Measurements from ENCODE around the gene SPATS2.

The SPATS2 gene

DNA sequence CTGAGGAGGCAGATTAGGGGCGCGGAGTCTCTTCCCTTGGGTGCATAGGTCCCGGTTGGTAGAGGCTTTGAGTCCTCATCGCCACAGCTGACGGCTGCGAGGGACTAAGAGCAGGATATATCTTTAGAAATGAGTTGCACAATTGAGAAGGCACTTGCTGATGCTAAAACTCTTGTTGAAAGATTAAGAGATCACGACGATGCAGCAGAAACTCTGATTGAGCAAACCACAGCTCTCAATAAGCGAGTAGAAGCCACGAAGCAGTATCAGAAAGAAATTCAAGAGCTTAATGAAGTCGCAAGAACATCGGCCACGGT is 22.1 kb downstream of the SPATS2 start:
- no peak for TF ChIP-seq TAF1 (IDR thresholded peaks at IDR 0.05; ENCODE audit: borderline replicate concordance, insufficient read depth, low read length)
- TF ChIP-seq FOXP2 (optimal IDR thresholded peaks at IDR 0.05; ENCODE audit: borderline replicate concordance, extremely low read depth, extremely low read length, insufficient read depth) = no peak
- TF ChIP-seq POLR2AphosphoS5 (IDR thresholded peaks at IDR 0.05; ENCODE audit: low read depth, low read length) = no peak
- TF ChIP-seq SIN3A (IDR thresholded peaks at IDR 0.05; ENCODE audit: borderline replicate concordance, insufficient read depth, low read length) = no peak
- TF ChIP-seq, protein P1, sequence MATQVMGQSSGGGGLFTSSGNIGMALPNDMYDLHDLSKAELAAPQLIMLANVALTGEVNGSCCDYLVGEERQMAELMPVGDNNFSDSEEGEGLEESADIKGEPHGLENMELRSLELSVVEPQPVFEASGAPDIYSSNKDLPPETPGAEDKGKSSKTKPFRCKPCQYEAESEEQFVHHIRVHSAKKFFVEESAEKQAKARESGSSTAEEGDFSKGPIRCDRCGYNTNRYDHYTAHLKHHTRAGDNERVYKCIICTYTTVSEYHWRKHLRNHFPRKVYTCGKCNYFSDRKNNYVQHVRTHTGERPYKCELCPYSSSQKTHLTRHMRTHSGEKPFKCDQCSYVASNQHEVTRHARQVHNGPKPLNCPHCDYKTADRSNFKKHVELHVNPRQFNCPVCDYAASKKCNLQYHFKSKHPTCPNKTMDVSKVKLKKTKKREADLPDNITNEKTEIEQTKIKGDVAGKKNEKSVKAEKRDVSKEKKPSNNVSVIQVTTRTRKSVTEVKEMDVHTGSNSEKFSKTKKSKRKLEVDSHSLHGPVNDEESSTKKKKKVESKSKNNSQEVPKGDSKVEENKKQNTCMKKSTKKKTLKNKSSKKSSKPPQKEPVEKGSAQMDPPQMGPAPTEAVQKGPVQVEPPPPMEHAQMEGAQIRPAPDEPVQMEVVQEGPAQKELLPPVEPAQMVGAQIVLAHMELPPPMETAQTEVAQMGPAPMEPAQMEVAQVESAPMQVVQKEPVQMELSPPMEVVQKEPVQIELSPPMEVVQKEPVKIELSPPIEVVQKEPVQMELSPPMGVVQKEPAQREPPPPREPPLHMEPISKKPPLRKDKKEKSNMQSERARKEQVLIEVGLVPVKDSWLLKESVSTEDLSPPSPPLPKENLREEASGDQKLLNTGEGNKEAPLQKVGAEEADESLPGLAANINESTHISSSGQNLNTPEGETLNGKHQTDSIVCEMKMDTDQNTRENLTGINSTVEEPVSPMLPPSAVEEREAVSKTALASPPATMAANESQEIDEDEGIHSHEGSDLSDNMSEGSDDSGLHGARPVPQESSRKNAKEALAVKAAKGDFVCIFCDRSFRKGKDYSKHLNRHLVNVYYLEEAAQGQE (IDR thresholded peaks at IDR 0.05; ENCODE audit: insufficient read depth in 1 of 2, low read depth in 2 of 2, low read length in 2 of 2) = no peak

DNA sequence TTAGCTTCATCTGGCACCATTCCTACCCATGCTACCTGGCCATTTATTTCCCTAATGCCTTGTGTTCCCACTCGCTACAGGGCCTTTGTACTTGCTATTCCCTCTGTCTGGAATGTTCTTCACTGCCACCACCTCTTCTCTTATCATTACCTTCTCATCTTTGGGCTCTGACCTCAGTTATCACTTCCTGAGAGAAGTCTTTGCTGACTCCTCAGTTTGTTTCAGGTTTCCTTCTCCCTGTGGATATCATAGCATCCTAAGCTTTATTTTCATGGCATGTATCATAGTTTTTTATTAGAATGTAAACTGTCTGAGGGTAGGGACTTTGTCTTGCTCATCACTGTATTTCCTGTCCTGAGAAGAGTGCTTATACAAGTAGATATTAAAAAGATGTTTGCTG is 29.7 kb downstream of the SPATS2 start:
- TF ChIP-seq SIN3A (IDR thresholded peaks at IDR 0.05; ENCODE audit: borderline replicate concordance, insufficient read depth, low read length) = no peak
- TF ChIP-seq TAF1 (IDR thresholded peaks at IDR 0.05; ENCODE audit: borderline replicate concordance, insufficient read depth, low read length) = no peak
- TF ChIP-seq POLR2AphosphoS5 (IDR thresholded peaks at IDR 0.05; ENCODE audit: low read depth, low read length) = no peak
- TF ChIP-seq, protein P1 (IDR thresholded peaks at IDR 0.05; ENCODE audit: insufficient read depth in 1 of 2, low read depth in 2 of 2, low read length in 2 of 2) = no peak
- no peak for TF ChIP-seq FOXP2 (optimal IDR thresholded peaks at IDR 0.05; ENCODE audit: borderline replicate concordance, extremely low read depth, extremely low read length, insufficient read depth)

DNA sequence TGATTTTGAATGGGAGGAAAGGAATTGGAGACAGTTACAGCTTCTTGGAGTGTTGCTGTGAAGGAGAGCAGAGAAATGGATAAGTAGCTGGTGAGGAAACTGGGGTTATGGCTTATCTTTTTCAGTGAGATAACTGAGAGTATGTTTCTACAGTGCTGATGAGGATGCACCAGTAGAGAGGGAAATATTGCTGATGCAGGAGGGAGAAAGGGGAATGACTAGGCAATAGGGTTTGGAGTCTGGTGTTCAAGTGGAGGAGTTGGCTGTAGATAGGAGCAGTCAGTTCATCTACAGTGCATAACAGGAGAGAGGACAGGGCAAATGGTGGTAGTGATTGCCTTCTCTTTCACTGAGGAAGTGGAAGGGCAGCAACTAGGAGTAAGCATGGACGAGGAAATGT is 33.0 kb downstream of the SPATS2 start:
- TF ChIP-seq POLR2AphosphoS5 (IDR thresholded peaks at IDR 0.05; ENCODE audit: low read depth, low read length) (no peak), TAF1 (IDR thresholded peaks at IDR 0.05; ENCODE audit: borderline replicate concordance, insufficient read depth, low read length) (no peak), FOXP2 (optimal IDR thresholded peaks at IDR 0.05; ENCODE audit: borderline replicate concordance, extremely low read depth, extremely low read length, insufficient read depth) (no peak), SIN3A (IDR thresholded peaks at IDR 0.05; ENCODE audit: borderline replicate concordance, insufficient read depth, low read length) (no peak)
- TF ChIP-seq, protein P1 (IDR thresholded peaks at IDR 0.05; ENCODE audit: insufficient read depth in 1 of 2, low read depth in 2 of 2, low read length in 2 of 2) = no peak

DNA sequence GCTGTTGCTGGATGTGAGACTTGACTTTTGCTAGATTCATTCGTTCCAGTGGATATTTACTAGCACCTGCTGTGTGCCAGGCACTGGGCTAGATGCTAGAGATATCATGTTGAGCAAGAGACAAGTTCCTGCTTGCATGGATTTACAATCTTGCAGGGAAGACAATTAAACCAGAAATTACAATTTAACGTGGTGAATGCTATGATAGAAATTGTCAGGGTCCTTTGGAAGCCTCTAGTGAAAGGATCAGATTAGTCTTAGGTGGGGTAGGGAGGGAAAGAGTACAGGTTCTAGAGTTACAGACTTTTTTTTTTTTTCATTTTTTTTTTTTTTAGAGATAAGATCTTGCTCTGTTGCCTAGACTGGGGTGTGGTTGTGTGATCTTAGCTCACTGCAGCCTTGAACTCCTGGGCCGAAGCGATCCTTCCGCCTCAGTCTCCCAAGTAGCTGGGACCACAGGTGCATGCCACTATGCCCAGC is 36.7 kb downstream of the SPATS2 start:
- TF ChIP-seq, protein P1 (IDR thresholded peaks at IDR 0.05; ENCODE audit: insufficient read depth in 1 of 2, low read depth in 2 of 2, low read length in 2 of 2) = no peak

GRCh38 chr12:49404956-49405355 is 37.7 kb downstream of the SPATS2 start:
- no peak for TF ChIP-seq POLR2AphosphoS5 (IDR thresholded peaks at IDR 0.05; ENCODE audit: low read depth, low read length)
- TF ChIP-seq FOXP2 (optimal IDR thresholded peaks at IDR 0.05; ENCODE audit: borderline replicate concordance, extremely low read depth, extremely low read length, insufficient read depth) = no peak
- TF ChIP-seq, protein P1 (IDR thresholded peaks at IDR 0.05; ENCODE audit: insufficient read depth in 1 of 2, low read depth in 2 of 2, low read length in 2 of 2) = no peak
- no peak for TF ChIP-seq TAF1 (IDR thresholded peaks at IDR 0.05; ENCODE audit: borderline replicate concordance, insufficient read depth, low read length)
- no peak for TF ChIP-seq SIN3A (IDR thresholded peaks at IDR 0.05; ENCODE audit: borderline replicate concordance, insufficient read depth, low read length)

Measured in PFSK-1 (cell line).